B cell (primary cell): ENCODE results near the gene TBX15. TPM values are rescaled to one million over a fixed set of nuclear protein-coding genes. Genes with fewer than 3 reads are reported as not detected.

ENCODE experiments used
- ATAC-seq: fragments of 200-7000 bp; cut with Tn5 transposase; one replicate; pipeline ENCODE4 v1.10.0; 2021; ENCODE audit warnings: low read depth, mild to moderate bottlenecking, moderate number of reproducible peaks, moderate library complexity
- CTCF ChIA-PET: fragments of 350-600 bp; sonication (Branson Sonifier 250); formaldehyde crosslinking; loops from one replicate; lab custom pipeline; 2021; ENCODE audit warnings: antibody characterized with exemption, inconsistent platforms; lab: Charles Lee
- POLR2A ChIA-PET: fragments of 350-600 bp; sonication (Branson Sonifier 250); formaldehyde crosslinking; loops from one replicate; lab custom pipeline; 2021; ENCODE audit warnings: antibody characterized with exemption; lab: Charles Lee
- DNase-seq: peaks from one replicate; pipeline ENCODE4 v3.0.0; 2013
- H2AFZ ChIP-seq: 2 replicates; pipeline ENCODE4 v1.6.1; 2012; ENCODE audit warnings: mild to moderate bottlenecking, low read depth, low read length; ENCODE audit not compliant: insufficient read depth, poor library complexity, severe bottlenecking
- H3K27ac ChIP-seq, 2 donors: 1 replicate in 1 of 2; 2 replicates in 1 of 2; pipeline ENCODE4 v1.5.1; 2012 to 2013; ENCODE audit warnings: low read length in 2 of 2, mild to moderate bottlenecking in 2 of 2, moderate library complexity in 1 of 2
- H3K27me3 ChIP-seq, 4 experiments: fragments of 200-600 bp in 1 of 4; sonication (generic) in 1 of 4; replicated peaks in 1 of 4; 1 replicate in 2 of 4; 2 replicates in 2 of 4; pipeline versions ENCODE4 v1.6.1 to v1.7.0; 2013 to 2016; ENCODE audit warnings: low read length in 3 of 4, mild to moderate bottlenecking in 2 of 4, mixed read lengths in 1 of 4, moderate library complexity in 1 of 4; ENCODE audit not compliant: insufficient read depth in 4 of 4, control insufficient read depth in 3 of 4; ENCODE audit errors: control extremely low read depth in 1 of 4
- H3K36me3 ChIP-seq, 2 experiments: replicated peaks in 1 of 2; 1 replicate in 1 of 2; 2 replicates in 1 of 2; pipeline versions ENCODE4 v1.6.1 to v1.7.1; 2013; ENCODE audit warnings: low read length in 1 of 2; ENCODE audit not compliant: insufficient read depth in 2 of 2, control insufficient read depth in 1 of 2; ENCODE audit errors: control extremely low read depth in 1 of 2, extremely low read depth in 1 of 2
- H3K4me1 ChIP-seq, 2 donors: fragments of 200-600 bp in 1 of 2; sonication (generic) in 1 of 2; 1 replicate in 1 of 2; 2 replicates in 1 of 2; pipeline versions ENCODE4 v1.5.1 to v1.6.1; 2013 to 2017; ENCODE audit warnings: low read length in 2 of 2; ENCODE audit not compliant: control insufficient read depth in 2 of 2, insufficient read depth in 2 of 2
- H3K4me2 ChIP-seq: replicated peaks from 2 replicates; pipeline ENCODE3; 2012; ENCODE audit warnings: mild to moderate bottlenecking, low read depth, low read length; ENCODE audit not compliant: poor library complexity, severe bottlenecking
- H3K4me3 ChIP-seq, 5 experiments: fragments of 200-600 bp in 1 of 5; sonication (generic) in 1 of 5; 1 replicate in 3 of 5; 2 replicates in 2 of 5; pipeline versions ENCODE4 v1.5.1 to v1.7.0; 2011 to 2016; ENCODE audit warnings: low read length in 4 of 5, mild to moderate bottlenecking in 4 of 5, low read depth in 2 of 5, control low read depth in 1 of 5, moderate library complexity in 1 of 5; ENCODE audit not compliant: insufficient read depth in 1 of 5; ENCODE audit errors: control extremely low read depth in 1 of 5, extremely low read depth in 1 of 5
- H3K79me2 ChIP-seq: fragments of 200-600 bp; sonication (generic); one replicate; pipeline ENCODE4 v1.6.0; 2016; ENCODE audit warnings: low read length; ENCODE audit not compliant: control insufficient read depth, insufficient read depth
- H3K9ac ChIP-seq: fragments of 200-600 bp; sonication (generic); 2 replicates; pipeline ENCODE4 v1.6.1; 2017; ENCODE audit warnings: mild to moderate bottlenecking, low read length, moderate library complexity
- H3K9me3 ChIP-seq, 3 donors: one replicate each; pipeline versions ENCODE4 v1.6.1 to v1.7.1; 2013; ENCODE audit warnings: low read length in 2 of 3; ENCODE audit not compliant: control insufficient read depth in 2 of 3, insufficient read depth in 1 of 3; ENCODE audit errors: control extremely low read depth in 1 of 3
- H4K20me1 ChIP-seq: 2 replicates; pipeline ENCODE4 v1.6.0; 2012; ENCODE audit warnings: mild to moderate bottlenecking, low read length; ENCODE audit not compliant: insufficient read depth, control insufficient read depth, poor library complexity, severe bottlenecking
- H3K27ac Mint-ChIP-seq: one replicate; pipeline ENCODE4 v1.8.0; 2021; ENCODE audit warnings: mixed read lengths
- H3K27me3 Mint-ChIP-seq: one replicate; pipeline ENCODE4 v1.8.0; 2021; ENCODE audit warnings: mixed read lengths
- H3K4me1 Mint-ChIP-seq: one replicate; pipeline ENCODE4 v1.8.0; 2021; ENCODE audit warnings: mixed read lengths
- H3K4me3 Mint-ChIP-seq: one replicate; pipeline ENCODE4 v1.8.0; 2021; ENCODE audit warnings: mixed read lengths
- H3K9me3 Mint-ChIP-seq: one replicate; pipeline ENCODE4 v1.8.0; 2022; ENCODE audit warnings: mixed read lengths; ENCODE audit not compliant: insufficient read depth
- EZH2 ChIP-seq: IDR thresholded peaks from 2 replicates; pipeline ENCODE4 v1.6.1; 2012; ENCODE audit warnings: borderline replicate concordance, low read depth, mild to moderate bottlenecking, moderate library complexity, low read length; ENCODE audit not compliant: insufficient read depth, poor library complexity, severe bottlenecking
- WGBS: methylation state at CpG from one replicate; pipeline ENCODE4 v1.1.5; 2013; ENCODE audit warnings: missing lambda C conversion rate; ENCODE audit not compliant: insufficient coverage; 5-methylcytosine and 5-hydroxymethylcytosine counted together
- intact Hi-C: fragments of 100-400 bp; cut with micrococcal nuclease; formaldehyde crosslinking; loops from one replicate; pipeline ENCODE4 v1.10.0; 2022
- polyA plus RNA-seq: library from polyadenylated mRNA; depleted of rRNA; stranded (reverse); fragments of >200 nt; gene quantifications from 2 replicates; pipeline ENCODE4 v1.2.3, GENCODE V29; 2012
- total RNA-seq, 2 donors: library from RNA; stranded (reverse); fragments of 120-200 nt in 1 of 2; gene quantifications; 1 replicate in 1 of 2; 2 replicates in 1 of 2; pipeline versions ENCODE4 v1.2.3 to v1.2.4, GENCODE V29; 2013 to 2022
- TF ChIP-seq, protein P1 (sequence below): fragments of 200-600 bp; IDR thresholded peaks from one replicate; pipeline ENCODE4 v1.8.0; 2022; ENCODE audit warnings: antibody characterized with exemption, mild to moderate bottlenecking

Gene TBX15
- total and polyA plus RNA-seq, 2 donors (not counting 1 experiment from before 2014, with no cell fraction given), result 0.03 to 0.15 TPM

DNA sequence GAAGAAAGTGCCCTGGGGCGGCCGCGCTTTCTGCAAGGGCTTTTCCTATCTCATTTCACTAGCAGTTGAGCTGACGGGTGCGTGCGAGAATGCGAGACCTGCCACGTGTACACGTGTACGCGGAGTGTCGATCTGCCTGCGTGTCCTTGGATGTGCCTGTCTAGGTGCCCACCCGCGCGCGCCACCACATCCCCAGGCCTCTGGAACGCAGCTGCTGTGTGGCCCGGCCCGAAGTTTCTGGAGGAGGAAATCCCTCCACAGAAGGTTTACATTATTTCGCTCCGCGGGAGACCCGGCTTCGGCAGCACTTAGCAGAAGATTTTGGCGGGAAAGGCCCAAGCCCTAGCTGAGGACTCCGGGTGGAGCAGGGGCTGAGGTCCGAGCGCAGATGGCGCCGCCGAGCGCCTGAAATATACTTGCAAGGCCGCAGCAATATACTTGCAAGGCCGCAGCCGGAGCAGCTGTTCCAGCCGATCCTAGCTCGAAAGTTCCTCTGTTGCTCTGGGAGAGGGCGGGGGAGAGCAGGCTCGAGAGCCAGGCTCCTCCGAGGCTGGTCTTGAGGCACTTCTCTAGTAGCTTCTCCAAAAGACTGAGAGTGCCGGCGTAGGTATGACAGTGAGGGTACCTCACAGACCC, 3.9 kb downstream of the TBX15 start:
- POLR2A ChIA-PET, result no interaction called here
- peaks cover 43% of the 10 kb centered on the region for H3K4me1 Mint-ChIP-seq
- Histone ChIP-seq H3K4me2 (peak overlapping the region; percentile 5), H3K27ac (no peak overlapping the region), H3K4me1 (peaks cover 52 to 68% of the 10 kb centered on the region in 2 donors), H3K79me2 (no peaks in the 10 kb centered on the region), H3K4me3 (no peak overlapping the region), H3K9ac (no peak overlapping the region), H3K27me3 (peaks cover 1 to 96% (median 87%) of the 10 kb centered on the region in 4 experiments), H2AFZ (peak overlapping the region; percentile 14), H3K36me3 (no peaks in the 10 kb centered on the region), H3K9me3 (peaks cover 1 to 78% (median 40%) of the 10 kb centered on the region in 3 donors), H4K20me1 (no peaks in the 10 kb centered on the region)
- ATAC-seq (no peak), DNase-seq (peak; percentile 42)
- 13% methylated on average over 43 of the region's 43 CpGs for WGBS
- no peak for TF ChIP-seq EZH2
- TF ChIP-seq, protein P1, sequence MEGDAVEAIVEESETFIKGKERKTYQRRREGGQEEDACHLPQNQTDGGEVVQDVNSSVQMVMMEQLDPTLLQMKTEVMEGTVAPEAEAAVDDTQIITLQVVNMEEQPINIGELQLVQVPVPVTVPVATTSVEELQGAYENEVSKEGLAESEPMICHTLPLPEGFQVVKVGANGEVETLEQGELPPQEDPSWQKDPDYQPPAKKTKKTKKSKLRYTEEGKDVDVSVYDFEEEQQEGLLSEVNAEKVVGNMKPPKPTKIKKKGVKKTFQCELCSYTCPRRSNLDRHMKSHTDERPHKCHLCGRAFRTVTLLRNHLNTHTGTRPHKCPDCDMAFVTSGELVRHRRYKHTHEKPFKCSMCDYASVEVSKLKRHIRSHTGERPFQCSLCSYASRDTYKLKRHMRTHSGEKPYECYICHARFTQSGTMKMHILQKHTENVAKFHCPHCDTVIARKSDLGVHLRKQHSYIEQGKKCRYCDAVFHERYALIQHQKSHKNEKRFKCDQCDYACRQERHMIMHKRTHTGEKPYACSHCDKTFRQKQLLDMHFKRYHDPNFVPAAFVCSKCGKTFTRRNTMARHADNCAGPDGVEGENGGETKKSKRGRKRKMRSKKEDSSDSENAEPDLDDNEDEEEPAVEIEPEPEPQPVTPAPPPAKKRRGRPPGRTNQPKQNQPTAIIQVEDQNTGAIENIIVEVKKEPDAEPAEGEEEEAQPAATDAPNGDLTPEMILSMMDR, result no peak
- CTCF ChIA-PET, result interaction anchor here (1.1 kb wide), 1 partner anchor 24 kb away, joined by 3 read pairs; no protein-coding TSS in a partner anchor
- H3K27me3 Mint-ChIP-seq, result peaks cover 79% of the 10 kb centered on the region
- H3K27ac Mint-ChIP-seq, result no peak overlapping the region
- H3K4me3 Mint-ChIP-seq, result peak overlapping the region; percentile 62
- intact Hi-C loops, result loop anchor here (2.0 kb wide), 1 partner anchor 25 kb away; no protein-coding TSS in a partner anchor
- H3K9me3 Mint-ChIP-seq, result no peaks in the 10 kb centered on the region

- Histone ChIP-seq H3K27ac (no peak overlapping the region), H3K4me3 (no peak overlapping the region), H3K27me3 (peaks cover 1 to 96% (median 87%) of the 10 kb centered on the region in 4 experiments), H2AFZ (no peak overlapping the region), H3K4me2 (peak overlapping the region; percentile 5), H4K20me1 (no peaks in the 10 kb centered on the region), H3K9ac (no peak overlapping the region), H3K36me3 (no peaks in the 10 kb centered on the region), H3K9me3 (peaks cover 2 to 76% (median 35%) of the 10 kb centered on the region in 3 donors), H3K4me1 (peaks cover 57 to 72% of the 10 kb centered on the region in 2 donors), H3K79me2 (no peaks in the 10 kb centered on the region)
- H3K4me3 Mint-ChIP-seq, result no peak overlapping the region
- intact Hi-C loops, result loop anchor here (2.0 kb wide), 1 partner anchor 25 kb away; no protein-coding TSS in a partner anchor
- no peaks in the 10 kb centered on the region for H3K9me3 Mint-ChIP-seq
- TF ChIP-seq EZH2, result no peak
- TF ChIP-seq, protein P1, result no peak
- ChIA-PET CTCF (no interaction called here), POLR2A (no interaction called here)
- DNase-seq, result peak; percentile 17
- peaks cover 79% of the 10 kb centered on the region for H3K27me3 Mint-ChIP-seq
- H3K27ac Mint-ChIP-seq, result peak overlapping the region; percentile 37
- ATAC-seq, result no peak
- peaks cover 43% of the 10 kb centered on the region for H3K4me1 Mint-ChIP-seq
- 21% methylated on average over 14 of the region's 22 CpGs for WGBS
Observed at GRCh38 chr1:118983558-118984041, 4.5 kb downstream of the TBX15 start.
